ENCODE measurements around the gene NR4A3.

The NR4A3 gene

GRCh38 chr9:99889120-99889519 is 67.4 kb downstream of the NR4A3 start:
- DNase-seq, result no peak

GRCh38 chr9:99894826-99895225 is 73.1 kb downstream of the NR4A3 start:
- DNase-seq, result no peak

- DNase-seq, result no peak
Measured at GRCh38 chr9:99895510-99895909, 73.8 kb downstream of the NR4A3 start.

- DNase-seq, result no peak
Measured at GRCh38 chr9:99896119-99896518, 74.4 kb downstream of the NR4A3 start.

GRCh38 chr9:99903393-99903792 is 81.7 kb downstream of the NR4A3 start:
- DNase-seq, result no peak

- no peak for DNase-seq
Measured at GRCh38 chr9:99905833-99906402, 84.2 kb downstream of the NR4A3 start.

- peak; percentile 83 for DNase-seq
Measured at GRCh38 chr9:99906403-99907207, 84.9 kb downstream of the NR4A3 start, which contains the start of gene STX17. Gene STX17, plus strand, starts transcription at chr9:99906654. Its CDS starts 8,586 bp downstream, at chr9:99915240.

GRCh38 chr9:99907208-99907532 is 85.5 kb downstream of the NR4A3 start:
- no peak for DNase-seq

GRCh38 chr9:99911600-99911999 is 89.9 kb downstream of the NR4A3 start:
- no peak for DNase-seq

All from activated naive CD4-positive, alpha-beta T cell treated with Interleukin-2 at 50 U/mL for 16 hours (primary cell).